BE2C (cell line): ENCODE measurements around the gene FCSK.

Source experiments
- DNase-seq: peaks from one replicate; pipeline ENCODE4 v3.0.0-alpha.2; 2020
- H3K27me3 ChIP-seq: fragments of 250-450 bp; sonication (Bioruptor Pico); 2 replicates; pipeline ENCODE4 v1.5.1; 2020; ENCODE audit warnings: mild to moderate bottlenecking
- H3K36me3 ChIP-seq: fragments of 250-450 bp; sonication (Bioruptor Pico); 2 replicates; pipeline ENCODE4 v1.5.1; 2020; ENCODE audit warnings: mild to moderate bottlenecking
- H3K4me1 ChIP-seq: fragments of 250-450 bp; sonication (Bioruptor Pico); 2 replicates; pipeline ENCODE4 v1.5.1; 2020
- H3K4me3 ChIP-seq: 2 replicates; pipeline ENCODE4 v1.5.1; 2011; ENCODE audit warnings: low read depth, low read length
- H3K9me3 ChIP-seq: fragments of 250-450 bp; sonication (Bioruptor Pico); 2 replicates; pipeline ENCODE4 v1.5.1; 2020
- CTCF ChIP-seq: IDR thresholded peaks from 2 replicates; pipeline ENCODE4 v1.5.1; 2012; ENCODE audit warnings: mild to moderate bottlenecking, low read depth, low read length

The FCSK gene

DNA sequence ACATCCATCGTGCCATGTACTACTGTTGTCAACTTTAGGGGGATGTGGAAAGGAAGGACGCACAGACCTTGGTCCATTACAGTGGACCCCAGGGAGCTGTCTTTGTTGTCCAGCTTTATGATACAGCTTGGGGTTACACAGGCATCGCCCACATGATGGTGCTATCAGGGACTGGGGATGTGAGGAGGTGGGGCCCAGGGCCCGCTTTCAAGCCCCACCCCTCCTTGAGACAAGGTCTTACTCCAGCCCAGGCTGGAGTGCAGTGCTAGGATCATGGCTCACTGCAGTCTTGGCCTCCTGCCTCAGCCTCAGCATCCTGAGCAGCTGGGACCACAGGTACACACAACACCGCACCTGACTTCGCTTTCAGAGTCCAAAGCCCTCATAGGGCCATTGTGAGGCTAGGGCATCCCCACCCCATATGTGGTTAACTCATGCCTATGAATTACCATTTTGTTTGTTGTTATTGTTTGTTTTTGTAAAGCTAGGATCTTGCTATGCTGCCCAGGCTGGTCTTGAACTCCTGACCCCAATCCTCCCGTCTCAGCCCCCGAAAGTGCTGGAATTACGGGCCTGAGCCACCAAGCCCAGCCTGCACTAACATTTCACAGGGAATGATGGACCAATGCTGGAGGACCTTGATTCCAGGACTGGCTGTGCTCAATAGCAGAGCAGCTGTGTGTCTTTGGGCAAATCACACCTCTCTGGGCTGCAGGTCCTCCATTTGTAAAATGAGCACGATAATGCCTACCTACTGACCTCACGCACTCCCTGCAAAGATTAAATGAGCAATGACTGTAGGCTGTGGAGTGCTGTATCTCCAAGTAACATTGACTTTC is 32.7 kb upstream of the FCSK start:
- Histone ChIP-seq H3K36me3 (peaks cover 17% of the 10 kb centered on the region), H3K27me3 (no peaks in the 10 kb centered on the region), H3K9me3 (no peaks in the 10 kb centered on the region; the same call in 1 of the 2 replicates), H3K4me3 (no peak overlapping the region), H3K4me1 (peaks cover 2% of the 10 kb centered on the region)
- TF ChIP-seq CTCF = no peak
- DNase-seq = no peak

GRCh38 chr16:70422543-70422942 is 31.9 kb upstream of the FCSK start:
- H3K4me1 ChIP-seq = peaks cover 6% of the 10 kb centered on the region
- H3K36me3 ChIP-seq = peaks cover 17% of the 10 kb centered on the region
- no peak for TF ChIP-seq CTCF
- H3K27me3 ChIP-seq = no peaks in the 10 kb centered on the region
- H3K9me3 ChIP-seq = no peaks in the 10 kb centered on the region
- no peak overlapping the region for H3K4me3 ChIP-seq
- no peak for DNase-seq

- DNase-seq = no peak
- Histone ChIP-seq H3K4me1 (peaks cover 31% of the 10 kb centered on the region), H3K27me3 (no peaks in the 10 kb centered on the region), H3K9me3 (no peaks in the 10 kb centered on the region), H3K4me3 (peak overlapping the region; percentile 39), H3K36me3 (0 out of 2 replicates have a peak, but pooled peaks cover 5% of the 10 kb centered on the region)
- TF ChIP-seq CTCF = no peak
Measured at GRCh38 chr16:70427786-70428177, 26.6 kb upstream of the FCSK start.

DNA sequence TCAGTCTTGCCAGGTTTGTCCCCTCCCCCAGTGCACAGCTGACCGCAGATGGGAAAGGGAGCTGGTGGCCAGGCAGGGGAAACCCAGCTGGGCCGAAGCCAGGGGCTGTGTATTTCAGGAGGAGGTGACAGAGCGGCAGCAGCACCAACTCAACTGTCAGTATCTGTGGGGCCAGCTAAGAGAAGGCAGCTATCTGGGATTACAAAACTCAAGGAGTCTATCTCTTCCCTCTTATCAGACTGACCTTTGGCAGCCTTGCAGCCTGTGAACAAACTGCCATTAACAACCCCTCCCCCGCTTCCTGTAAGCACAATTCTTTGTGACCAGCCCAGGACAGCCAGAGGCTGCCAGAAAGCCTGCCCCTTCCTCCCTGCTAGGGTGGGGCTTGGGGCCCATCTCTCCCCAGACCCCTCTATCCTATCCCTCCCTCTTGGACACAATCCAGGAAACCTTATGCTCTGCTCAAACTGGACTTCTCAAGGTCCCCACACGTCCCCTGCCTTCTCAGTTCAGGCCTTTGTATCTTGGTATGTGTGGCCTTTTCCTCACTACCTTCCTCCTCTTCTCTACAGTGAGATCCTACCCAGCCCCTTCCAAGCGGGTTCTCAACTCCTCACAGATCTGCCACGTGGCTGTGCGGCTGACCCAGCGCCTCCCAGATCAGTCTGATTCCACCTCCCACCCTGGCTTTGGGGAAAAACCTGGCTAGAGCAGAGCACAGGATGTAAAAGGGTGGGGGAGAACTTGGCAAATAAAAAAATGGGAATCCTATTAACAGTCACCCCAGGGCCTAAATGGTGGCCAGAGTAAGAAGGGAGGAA is 26.0 kb upstream of the FCSK start:
- Histone ChIP-seq H3K9me3 (no peaks in the 10 kb centered on the region), H3K4me1 (peaks cover 35% of the 10 kb centered on the region), H3K4me3 (peak overlapping the region; percentile 39), H3K27me3 (no peaks in the 10 kb centered on the region), H3K36me3 (0 out of 2 replicates have a peak, but pooled peaks cover 5% of the 10 kb centered on the region)
- no peak for TF ChIP-seq CTCF
- DNase-seq = peak; percentile 93

- Histone ChIP-seq H3K27me3 (no peaks in the 10 kb centered on the region), H3K9me3 (no peaks in the 10 kb centered on the region), H3K4me3 (no peak overlapping the region), H3K36me3 (peaks cover 10% of the 10 kb centered on the region), H3K4me1 (peaks cover 45% of the 10 kb centered on the region)
- peak; percentile 41 for DNase-seq
- no peak for TF ChIP-seq CTCF
Measured at GRCh38 chr16:70429888-70430666, 24.3 kb upstream of the FCSK start.
